Measurements from ENCODE around the gene SHTN1.

DNA sequence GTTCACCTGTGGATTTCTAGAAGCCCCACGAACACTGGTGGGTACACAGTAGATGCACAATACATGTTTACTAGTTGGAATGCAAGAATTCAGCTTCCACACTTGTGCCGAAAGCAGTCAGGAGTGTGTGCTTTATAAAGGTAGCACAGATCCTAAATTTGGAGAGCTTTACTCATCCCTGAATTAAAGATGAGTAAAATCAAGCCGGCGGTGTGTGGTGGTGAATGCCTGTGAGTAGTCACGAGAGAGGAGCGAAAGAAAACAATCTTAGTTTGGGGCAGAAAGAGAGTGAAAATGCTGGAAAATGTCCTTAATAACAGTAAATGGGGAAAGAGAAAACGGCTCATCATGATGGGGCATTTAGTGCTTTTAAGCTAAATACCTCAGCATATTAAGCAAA lies 169.3 kb downstream of the SHTN1 start:
- TF ChIP-seq, protein P1, sequence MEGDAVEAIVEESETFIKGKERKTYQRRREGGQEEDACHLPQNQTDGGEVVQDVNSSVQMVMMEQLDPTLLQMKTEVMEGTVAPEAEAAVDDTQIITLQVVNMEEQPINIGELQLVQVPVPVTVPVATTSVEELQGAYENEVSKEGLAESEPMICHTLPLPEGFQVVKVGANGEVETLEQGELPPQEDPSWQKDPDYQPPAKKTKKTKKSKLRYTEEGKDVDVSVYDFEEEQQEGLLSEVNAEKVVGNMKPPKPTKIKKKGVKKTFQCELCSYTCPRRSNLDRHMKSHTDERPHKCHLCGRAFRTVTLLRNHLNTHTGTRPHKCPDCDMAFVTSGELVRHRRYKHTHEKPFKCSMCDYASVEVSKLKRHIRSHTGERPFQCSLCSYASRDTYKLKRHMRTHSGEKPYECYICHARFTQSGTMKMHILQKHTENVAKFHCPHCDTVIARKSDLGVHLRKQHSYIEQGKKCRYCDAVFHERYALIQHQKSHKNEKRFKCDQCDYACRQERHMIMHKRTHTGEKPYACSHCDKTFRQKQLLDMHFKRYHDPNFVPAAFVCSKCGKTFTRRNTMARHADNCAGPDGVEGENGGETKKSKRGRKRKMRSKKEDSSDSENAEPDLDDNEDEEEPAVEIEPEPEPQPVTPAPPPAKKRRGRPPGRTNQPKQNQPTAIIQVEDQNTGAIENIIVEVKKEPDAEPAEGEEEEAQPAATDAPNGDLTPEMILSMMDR (conservative IDR thresholded peaks at IDR 0.05 in 1 of 2, IDR thresholded peaks at IDR 0.05 in 1 of 2; ENCODE audit: low read depth in 1 of 2, low read length in 2 of 2) = no peak
- no peak for TF ChIP-seq EZH2 (IDR thresholded peaks at IDR 0.05; ENCODE audit: low read length, missing control alignments)

All from fibroblast of lung (primary cell).